Rectal smooth muscle tissue (tissue), 1 donor: Measurements from ENCODE around the gene ZNF565.
"Not testable (repeated sequence)": the region's sequence is repeated elsewhere in the genome, so short reads cannot be mapped to it uniquely, and the experiment has no call there.

ENCODE experiments used
- H3K27ac ChIP-seq: one replicate; pipeline ENCODE4 v1.7.0; 2013; ENCODE audit warnings: low read depth, low read length, inconsistent platforms
- H3K27me3 ChIP-seq: one replicate; pipeline ENCODE4 v1.7.0; 2013; ENCODE audit warnings: low read length; ENCODE audit not compliant: control insufficient read depth, insufficient read depth
- H3K36me3 ChIP-seq: one replicate; pipeline ENCODE4 v1.7.0; 2013; ENCODE audit warnings: low read length; ENCODE audit not compliant: control insufficient read depth, insufficient read depth
- H3K4me1 ChIP-seq: one replicate; pipeline ENCODE4 v1.7.0; 2013; ENCODE audit warnings: low read length; ENCODE audit not compliant: control insufficient read depth, insufficient read depth
- H3K4me3 ChIP-seq: one replicate; pipeline ENCODE4 v1.7.0; 2013; ENCODE audit warnings: low read length
- H3K9ac ChIP-seq: one replicate; pipeline ENCODE4 v1.7.0; 2013; ENCODE audit warnings: low read length

The ZNF565 gene

DNA sequence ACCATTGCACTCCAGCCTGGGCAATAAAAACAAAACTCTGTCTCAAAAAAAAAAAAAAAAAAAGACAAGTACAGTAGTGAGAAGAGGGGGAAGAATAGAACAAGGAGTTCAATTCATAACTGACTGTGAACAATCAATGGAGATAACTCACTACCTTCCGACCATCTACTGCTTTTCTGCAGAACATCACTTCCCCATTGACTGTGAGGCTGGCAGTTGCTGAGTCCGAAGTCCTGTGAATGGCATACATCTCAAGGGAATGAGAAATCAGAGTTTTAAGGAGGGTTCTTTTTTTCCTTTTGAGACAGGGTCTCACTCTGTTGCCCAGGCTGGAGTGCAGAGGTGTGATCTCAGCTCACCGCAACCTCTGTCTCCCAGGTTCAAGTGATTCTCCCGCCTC, 11.2 kb downstream of the ZNF565 start:
- no peaks in the 10 kb centered on the region for H3K4me1 ChIP-seq
- no peaks in the 10 kb centered on the region for H3K27me3 ChIP-seq
- H3K9ac ChIP-seq: no peak overlapping the region
- H3K36me3 ChIP-seq: peaks cover 2% of the 10 kb centered on the region
- H3K27ac ChIP-seq: no peak overlapping the region
- no peak overlapping the region for H3K4me3 ChIP-seq

DNA sequence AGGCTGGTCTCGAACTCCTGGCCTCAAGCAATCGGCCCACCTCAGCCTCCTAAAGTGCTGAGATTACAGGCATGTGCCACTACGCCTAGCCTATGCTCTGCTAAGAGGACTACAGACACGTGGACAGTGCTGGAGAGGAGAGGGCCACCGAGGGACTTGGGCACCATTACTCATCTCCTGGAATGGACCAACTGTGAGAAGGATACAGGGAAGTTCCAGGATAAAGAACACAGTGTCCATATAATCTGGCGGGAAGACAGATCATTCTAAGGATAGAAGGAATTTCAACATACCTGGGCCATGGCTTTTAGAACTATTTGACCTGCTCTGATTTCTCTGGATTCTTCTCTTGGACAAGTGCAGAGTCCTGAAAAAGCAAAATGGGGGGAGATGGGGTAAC, 12.8 kb downstream of the ZNF565 start:
- Histone ChIP-seq H3K4me3 (no peak overlapping the region), H3K4me1 (no peaks in the 10 kb centered on the region), H3K36me3 (peaks cover 2% of the 10 kb centered on the region), H3K27me3 (no peaks in the 10 kb centered on the region), H3K9ac (no peak overlapping the region), H3K27ac (no peak overlapping the region)

DNA sequence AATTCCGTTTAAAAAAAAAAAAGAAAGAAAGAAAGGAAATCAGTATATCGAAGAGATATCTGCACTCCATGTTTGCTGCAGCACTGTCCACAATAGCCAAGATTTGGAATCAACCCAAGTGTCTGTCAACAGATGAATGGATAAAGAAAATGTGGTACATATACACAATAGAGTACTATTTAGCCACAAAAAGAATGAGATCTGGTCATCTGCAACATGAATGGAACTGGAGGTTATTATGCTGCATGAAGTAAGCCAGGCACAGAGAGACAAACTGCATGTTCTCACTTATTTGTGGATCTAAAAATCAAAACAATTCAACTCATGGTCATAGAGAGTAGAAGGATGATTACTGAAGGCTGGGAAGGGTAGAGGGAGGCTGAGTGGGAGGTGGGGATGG, 16.3 kb downstream of the ZNF565 start:
- no peaks in the 10 kb centered on the region for H3K27me3 ChIP-seq
- H3K4me3 ChIP-seq: no peak overlapping the region
- H3K4me1 ChIP-seq: no peaks in the 10 kb centered on the region
- no peak overlapping the region for H3K9ac ChIP-seq
- no peaks in the 10 kb centered on the region for H3K36me3 ChIP-seq
- H3K27ac ChIP-seq: no peak overlapping the region

DNA sequence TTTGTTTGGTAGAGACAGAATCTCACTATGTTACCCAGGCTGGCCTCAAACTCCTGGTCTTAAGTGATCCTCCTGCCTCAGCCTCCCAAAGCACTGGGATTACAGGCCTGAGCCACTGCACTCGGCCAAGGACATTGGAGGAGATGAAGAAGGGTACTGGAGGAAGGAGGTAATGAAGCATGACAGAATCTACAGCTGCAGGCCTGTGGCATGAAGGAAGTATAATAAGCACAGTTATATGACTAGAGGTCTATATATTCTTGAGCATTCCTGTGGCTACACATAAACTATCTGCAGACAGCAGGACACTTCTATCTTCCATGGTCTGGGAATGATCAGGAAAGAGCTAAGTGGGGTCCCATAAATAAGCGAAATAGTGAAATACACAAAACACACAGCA, 18.2 kb downstream of the ZNF565 start:
- no peaks in the 10 kb centered on the region for H3K36me3 ChIP-seq
- H3K4me1 ChIP-seq: no peaks in the 10 kb centered on the region
- H3K27ac ChIP-seq: no peak overlapping the region
- no peaks in the 10 kb centered on the region for H3K27me3 ChIP-seq
- no peak overlapping the region for H3K9ac ChIP-seq
- H3K4me3 ChIP-seq: no peak overlapping the region

DNA sequence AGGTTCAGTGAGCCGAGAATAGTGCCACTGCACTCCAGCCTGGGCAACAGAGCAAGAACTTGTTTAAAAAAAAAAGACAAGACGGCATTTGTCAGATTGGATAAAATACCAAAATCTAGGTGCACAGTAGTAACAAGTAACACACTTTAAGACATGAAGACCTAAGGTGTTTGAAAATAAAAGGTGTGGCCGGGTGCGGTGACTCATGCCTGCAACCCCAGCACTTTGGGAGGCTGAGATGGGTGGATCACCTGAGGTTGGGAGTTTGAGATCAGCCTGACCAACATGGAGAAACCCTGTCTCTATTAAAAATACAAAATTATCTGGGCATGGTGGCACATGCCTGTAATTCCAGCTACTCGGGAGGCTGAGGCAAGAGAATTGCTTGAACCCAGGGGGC, 27.7 kb downstream of the ZNF565 start:
- not testable (repeated sequence) for H3K36me3 ChIP-seq, H3K27ac ChIP-seq, H3K4me1 ChIP-seq, H3K27me3 ChIP-seq, H3K4me3 ChIP-seq, H3K9ac ChIP-seq

DNA sequence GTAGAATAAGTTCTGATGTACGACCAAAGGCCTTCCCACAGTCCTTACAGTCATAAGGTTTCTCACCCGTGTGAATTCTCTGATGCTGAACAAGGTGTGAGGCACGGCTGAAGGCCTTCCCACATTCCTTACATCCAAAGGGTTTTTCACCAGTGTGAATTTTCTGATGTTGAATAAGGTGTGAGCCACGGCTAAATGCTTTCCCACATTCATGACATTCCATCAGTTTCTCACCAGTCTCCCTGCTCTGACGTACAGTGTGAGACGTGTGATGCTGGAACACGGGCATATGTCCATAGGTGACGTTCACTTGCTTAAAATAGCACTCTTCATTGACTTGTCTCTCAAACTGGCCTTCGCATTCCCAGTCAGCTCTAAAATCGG, 31.2 kb downstream of the ZNF565 start:
- Histone ChIP-seq H3K4me1 (no peaks in the 10 kb centered on the region), H3K9ac (no peak overlapping the region), H3K36me3 (peaks cover 4% of the 10 kb centered on the region), H3K27me3 (no peaks in the 10 kb centered on the region), H3K27ac (no peak overlapping the region), H3K4me3 (no peak overlapping the region)

DNA sequence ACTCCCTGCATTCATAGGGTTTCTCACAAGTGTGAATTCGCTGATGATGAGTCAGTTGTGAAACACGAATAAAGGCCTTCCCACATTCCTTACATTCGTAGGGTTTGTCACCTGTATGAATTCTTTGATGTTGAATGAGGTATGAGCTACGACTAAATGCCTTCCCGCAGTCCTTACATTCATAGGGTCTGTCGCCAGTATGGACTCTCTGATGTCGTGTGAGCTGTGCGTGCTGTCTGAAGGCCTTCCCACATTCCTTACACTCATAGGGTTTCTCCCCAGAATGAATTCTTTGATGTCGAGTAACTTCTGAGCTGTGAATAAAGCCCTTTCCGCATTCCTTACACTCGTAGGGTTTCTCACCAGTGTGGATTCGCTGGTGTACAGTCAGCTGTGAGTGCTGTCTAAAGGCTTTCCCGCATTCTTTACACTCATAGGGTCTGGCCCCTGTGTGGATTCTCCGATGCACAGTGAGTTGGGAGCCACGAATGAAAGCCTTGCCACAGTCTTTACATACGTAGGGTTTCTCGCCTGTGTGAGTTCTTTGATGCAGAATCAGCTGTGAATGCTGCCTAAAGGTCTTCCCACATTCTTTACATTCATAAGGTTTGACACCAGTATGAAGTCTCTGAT, 31.7 kb downstream of the ZNF565 start:
- Histone ChIP-seq H3K4me1 (no peaks in the 10 kb centered on the region), H3K9ac (no peak overlapping the region), H3K27ac (no peak overlapping the region), H3K4me3 (no peak overlapping the region), H3K27me3 (no peaks in the 10 kb centered on the region), H3K36me3 (peaks cover 4% of the 10 kb centered on the region)

DNA sequence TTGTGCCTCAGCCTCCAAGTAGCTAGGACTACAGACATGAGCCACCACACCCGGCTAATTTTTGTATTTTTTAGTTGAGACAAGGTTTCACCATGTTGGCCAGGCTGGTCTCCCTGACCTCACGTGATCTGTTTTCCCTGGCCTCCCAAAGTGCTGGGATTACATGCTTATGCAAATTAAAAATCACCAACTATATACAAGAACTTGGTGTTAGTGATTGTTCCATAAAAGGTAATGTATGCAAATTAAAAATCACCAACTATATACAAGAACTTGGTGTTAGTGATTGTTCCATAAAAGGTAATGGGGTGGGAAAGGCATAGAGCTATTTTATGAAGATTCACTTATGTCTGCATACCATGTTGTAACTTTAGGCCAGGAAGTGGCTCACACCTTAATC, 35.4 kb downstream of the ZNF565 start:
- H3K9ac ChIP-seq, H3K4me3 ChIP-seq, H3K4me1 ChIP-seq: not testable (repeated sequence)

DNA sequence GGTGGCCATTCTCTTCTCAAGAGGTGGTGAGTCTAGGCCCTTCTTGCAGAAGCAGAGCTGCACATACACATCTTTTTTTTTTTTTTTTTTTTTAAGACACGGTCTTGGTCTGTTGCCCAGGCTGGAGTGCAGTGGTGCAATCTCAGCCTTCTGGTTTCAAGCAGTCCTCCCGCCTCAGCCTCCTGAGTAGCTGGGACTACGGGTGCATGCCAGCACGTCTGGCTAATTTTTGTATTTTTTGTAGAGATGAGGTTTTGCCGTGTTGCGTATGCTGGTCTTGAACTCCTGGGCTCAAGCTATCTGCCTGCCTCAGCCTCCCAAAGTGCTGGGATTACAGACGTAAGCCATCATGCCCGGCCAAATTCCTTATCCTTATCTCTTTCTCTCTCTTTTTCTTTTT, 40.6 kb downstream of the ZNF565 start:
- H3K27me3 ChIP-seq, H3K36me3 ChIP-seq, H3K4me3 ChIP-seq, H3K4me1 ChIP-seq, H3K9ac ChIP-seq, H3K27ac ChIP-seq: not testable (repeated sequence)

More for the DNA sequence above, 35.4 kb downstream of the ZNF565 start:
- H3K36me3 ChIP-seq, H3K27ac ChIP-seq, H3K27me3 ChIP-seq: not testable (repeated sequence)

DNA sequence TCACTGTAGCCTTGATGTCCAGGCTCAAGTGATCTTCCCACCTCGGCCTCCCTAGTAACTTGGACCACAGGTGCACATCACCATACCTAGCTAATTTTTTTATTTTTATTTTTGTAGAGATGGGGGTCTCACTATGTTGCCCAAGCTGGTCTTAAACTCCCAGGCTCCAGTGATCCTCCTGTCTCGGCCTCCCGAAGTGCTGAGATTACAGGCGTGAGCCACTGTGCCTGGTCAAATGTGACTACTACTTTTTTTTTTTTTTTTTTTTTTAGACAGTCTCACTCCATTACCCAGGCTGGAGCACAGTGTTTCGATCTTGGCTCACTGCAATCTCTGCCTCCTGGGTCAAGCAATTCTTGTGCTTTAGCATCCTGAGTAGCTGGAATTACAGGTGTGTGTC, 41.6 kb downstream of the ZNF565 start:
- Histone ChIP-seq H3K4me3 (no peak overlapping the region), H3K9ac (no peak overlapping the region), H3K27me3 (no peaks in the 10 kb centered on the region), H3K36me3 (no peaks in the 10 kb centered on the region), H3K4me1 (peaks cover 2% of the 10 kb centered on the region), H3K27ac (no peak overlapping the region)

DNA sequence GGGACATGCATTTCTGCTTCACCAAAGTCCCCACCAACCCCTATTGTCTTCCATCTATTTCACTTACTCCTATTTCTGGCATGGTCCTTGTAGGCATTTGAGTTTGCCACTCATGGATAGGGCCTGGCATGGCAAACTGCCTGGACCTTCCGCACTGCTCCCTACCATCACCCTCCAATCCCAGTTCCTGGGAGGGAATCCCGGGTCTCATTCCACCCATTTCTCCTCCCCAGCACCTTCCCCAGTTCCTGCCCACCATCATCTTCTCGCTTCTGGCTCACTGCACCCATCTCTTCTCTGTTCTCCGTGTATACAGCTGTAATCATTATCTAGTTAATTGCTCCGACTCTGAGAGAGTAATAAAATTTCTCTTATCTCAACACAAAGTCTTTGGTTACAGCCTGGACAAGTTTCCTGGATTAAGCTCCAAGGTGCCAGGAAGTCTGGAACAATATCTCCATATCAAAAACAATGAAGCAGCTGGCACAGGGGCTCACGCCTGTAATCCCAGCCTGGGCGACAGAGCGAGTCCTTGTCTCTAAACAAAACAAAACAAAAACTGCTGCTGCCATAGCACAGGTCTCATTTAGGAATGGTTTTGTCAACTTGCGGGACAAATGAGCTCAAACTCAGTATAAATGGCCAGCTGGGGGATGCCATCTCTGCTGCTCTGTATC, 45.2 kb downstream of the ZNF565 start:
- peaks cover 2% of the 10 kb centered on the region for H3K4me1 ChIP-seq
- H3K27ac ChIP-seq: no peak overlapping the region
- H3K36me3 ChIP-seq: peaks cover 3% of the 10 kb centered on the region
- H3K9ac ChIP-seq: no peak overlapping the region
- no peak overlapping the region for H3K4me3 ChIP-seq
- H3K27me3 ChIP-seq: no peaks in the 10 kb centered on the region

DNA sequence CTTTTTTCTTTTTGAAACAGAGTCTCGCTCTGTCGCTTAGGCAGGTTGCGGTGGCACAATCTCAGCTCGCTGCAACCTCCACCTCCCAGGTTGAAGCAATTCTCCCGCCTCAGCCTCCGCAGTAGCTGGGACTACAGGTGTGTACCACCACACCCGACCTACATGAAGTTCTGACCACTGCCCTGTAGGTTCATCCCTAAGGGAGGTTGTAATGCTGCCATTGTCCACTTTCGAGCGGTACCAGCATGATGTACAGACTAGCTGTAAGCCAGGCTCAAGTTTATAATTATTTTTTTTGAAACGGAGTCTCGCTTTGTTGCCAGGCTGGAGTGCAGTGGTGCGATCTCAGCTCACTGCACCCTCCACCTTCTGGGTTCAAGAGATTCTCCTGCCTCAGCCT, 50.7 kb downstream of the ZNF565 start:
- no peaks in the 10 kb centered on the region for H3K27me3 ChIP-seq
- H3K36me3 ChIP-seq: peaks cover 3% of the 10 kb centered on the region
- H3K4me1 ChIP-seq: no peaks in the 10 kb centered on the region
- no peak overlapping the region for H3K9ac ChIP-seq
- no peak overlapping the region for H3K4me3 ChIP-seq
- H3K27ac ChIP-seq: no peak overlapping the region

DNA sequence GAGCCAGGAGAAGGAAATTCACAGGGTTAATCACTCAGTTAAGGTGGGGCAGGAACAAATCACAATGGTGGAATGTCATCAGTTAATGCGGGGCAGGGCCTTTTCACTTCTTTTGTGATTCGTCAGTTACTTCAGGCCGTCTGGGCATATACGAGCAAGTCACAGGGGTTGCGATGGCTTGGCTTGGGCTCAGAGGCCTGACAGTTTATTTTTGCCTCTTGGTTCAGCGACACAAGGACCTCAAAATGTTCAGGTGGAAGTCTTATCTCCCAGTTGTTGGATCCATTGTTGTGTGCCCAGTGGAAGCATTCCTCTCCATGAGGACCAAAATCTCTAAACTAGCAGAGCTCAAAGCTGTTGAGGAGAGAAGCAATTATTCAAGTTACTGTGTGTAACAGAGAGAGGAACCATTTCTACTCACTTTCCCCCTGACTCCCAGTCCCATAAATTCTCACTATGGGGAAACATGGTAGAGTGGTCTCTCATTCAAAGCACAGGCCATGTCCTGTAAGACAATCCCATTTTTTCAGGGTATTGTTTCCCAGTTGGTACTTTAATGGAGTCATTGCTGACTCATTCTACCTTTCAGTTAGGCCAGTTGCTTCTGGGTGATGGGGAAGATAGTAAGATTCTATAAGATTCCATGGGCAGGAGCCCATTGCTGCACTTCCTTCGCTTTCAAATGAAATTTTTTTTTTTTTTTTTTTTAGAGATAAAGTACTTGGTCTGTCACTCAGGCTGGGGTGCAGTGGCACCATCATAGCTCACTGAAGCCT, 53.5 kb downstream of the ZNF565 start:
- H3K27me3 ChIP-seq: no peaks in the 10 kb centered on the region
- no peak overlapping the region for H3K27ac ChIP-seq
- no peak overlapping the region for H3K4me3 ChIP-seq
- no peaks in the 10 kb centered on the region for H3K4me1 ChIP-seq
- H3K9ac ChIP-seq: no peak overlapping the region
- no peaks in the 10 kb centered on the region for H3K36me3 ChIP-seq
